ENCODE data around the gene TMEM30A. TPM values are rescaled to one million over a fixed set of nuclear protein-coding genes. Genes with fewer than 3 reads are reported as not detected.

Gene TMEM30A
- total RNA-seq, 1 experiment from 2014 or later = 130 TPM

Other genes with a start within 250 kb of the TMEM30A start
- gene COL12A1, start 78.7 kb downstream of the TMEM30A start, total RNA-seq (2021; ENCODE audit: unreplicated experiment) = 10.4 TPM
- 707 TPM for gene COX7A2, start 41.0 kb downstream of the TMEM30A start, total RNA-seq (2021; ENCODE audit: unreplicated experiment)
- 0.26 TPM for gene FILIP1, start 209.0 kb upstream of the TMEM30A start, total RNA-seq (2021; ENCODE audit: unreplicated experiment)